GM18517 (cell line): Measurements from ENCODE around the gene PRAMEF11.

Experiments used
- ATAC-seq: cut with Tn5 transposase; IDR thresholded peaks from one replicate; pipeline ENCODE4 v1.9.1; 2021; ENCODE audit warnings: mild to moderate bottlenecking, moderate library complexity; ENCODE audit not compliant: unreplicated experiment

Gene PRAMEF11

GRCh38 chr1:12774801-12775345, 56.3 kb downstream of the PRAMEF11 start:
- no peak for ATAC-seq
